HG03460 (cell line): ENCODE measurements around the gene GRK6.
"Not testable (repeated sequence)": the region's sequence is repeated elsewhere in the genome, so short reads cannot be mapped to it uniquely, and the experiment has no call there.

Experiments used
- ATAC-seq: cut with Tn5 transposase; IDR thresholded peaks from one replicate; pipeline ENCODE4 v1.9.1; 2021; ENCODE audit not compliant: unreplicated experiment

The GRK6 gene

DNA sequence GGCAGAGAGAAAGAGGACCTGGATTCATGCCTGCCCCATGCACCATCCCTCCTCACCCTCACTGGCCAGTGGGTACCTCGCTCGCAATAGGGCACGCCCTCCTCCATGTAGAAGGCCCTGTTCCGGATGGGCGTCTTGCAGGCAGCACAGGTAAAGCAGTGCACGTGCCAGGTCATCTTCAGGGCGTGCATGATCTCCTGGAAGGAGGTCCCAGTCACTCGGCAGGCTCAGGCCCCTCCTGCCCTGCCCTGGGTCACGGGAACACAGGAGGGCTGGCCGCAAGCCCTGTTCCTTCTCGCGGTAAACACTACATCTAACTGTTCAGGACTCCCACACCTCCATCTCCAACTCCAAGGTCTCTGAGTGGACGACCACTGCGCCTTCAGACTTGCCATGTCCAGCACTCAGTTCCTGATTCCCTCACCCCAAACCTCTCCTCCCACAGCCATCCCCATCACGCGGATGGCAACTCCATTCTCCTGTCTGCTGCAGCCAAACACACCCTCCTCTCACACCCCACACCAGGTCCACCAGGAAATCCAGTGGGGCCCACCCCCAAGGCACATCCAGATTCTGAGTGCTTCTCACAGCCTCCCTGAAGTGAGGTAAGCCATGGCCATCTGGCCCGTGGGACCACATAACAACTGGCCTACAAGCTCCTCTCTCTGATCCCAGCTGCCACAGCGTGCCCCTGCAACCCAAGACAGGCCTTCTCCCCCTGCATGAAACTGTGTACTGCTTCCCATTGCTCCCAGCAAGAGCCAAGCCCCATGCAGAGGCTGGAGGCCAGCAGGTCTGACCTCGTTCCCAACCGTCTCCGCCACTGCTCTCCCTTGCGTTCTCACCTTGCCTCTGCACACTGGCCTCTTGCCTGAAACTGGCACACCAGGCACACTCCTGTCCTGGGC, 57.8 kb downstream of the GRK6 start:
- no peak for ATAC-seq

DNA sequence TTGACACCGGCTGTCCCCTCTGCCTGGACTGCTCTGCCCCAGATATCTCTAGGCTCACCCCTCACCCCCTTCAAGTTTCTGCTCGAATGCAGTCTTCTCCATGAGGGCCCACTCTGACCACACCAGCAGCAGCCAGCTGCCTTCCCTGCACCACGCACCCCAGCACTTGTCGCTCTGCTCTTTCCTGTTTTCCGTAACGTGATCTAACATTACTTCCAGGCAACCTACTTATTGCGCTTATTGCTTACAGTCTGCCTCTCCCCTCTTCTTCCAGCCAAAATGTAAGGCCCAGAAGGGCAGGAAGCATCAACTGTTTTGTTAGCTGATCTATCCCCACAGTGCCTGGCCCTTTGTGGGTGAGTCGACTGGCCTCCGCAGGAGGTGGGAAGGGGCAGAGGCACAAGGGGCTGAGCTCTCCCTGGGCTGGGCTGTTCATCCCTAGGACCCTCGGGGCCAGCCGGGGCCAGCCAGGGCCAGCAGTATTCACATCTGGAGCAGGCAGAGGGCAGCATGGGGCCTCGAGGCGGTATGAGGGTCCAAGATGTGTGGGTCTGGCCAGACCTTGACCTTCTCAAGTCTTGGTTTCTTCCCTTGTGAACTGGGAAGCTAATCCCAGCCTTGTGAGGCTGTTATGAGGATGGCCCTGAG, 58.5 kb downstream of the GRK6 start:
- no peak for ATAC-seq

DNA sequence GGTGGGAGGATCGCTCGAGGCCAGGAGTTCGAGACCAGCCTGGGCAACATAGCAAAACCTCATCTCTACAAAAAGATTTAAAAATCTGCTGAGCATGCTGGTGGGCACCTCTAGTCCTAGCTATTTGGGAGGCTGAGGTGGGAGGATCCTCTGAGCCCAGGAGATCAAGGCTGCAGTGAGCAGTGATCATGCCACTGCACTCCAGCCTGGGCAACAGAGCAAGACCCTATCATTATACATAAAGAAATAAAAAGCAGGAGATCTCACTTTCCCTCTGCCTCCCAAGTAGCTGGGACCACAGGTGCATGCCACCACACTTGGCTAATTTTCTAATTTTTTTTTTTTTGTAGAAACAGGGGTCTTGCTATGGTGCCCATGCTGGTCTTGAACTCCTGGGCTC, 59.3 kb downstream of the GRK6 start:
- not testable (repeated sequence) for ATAC-seq

DNA sequence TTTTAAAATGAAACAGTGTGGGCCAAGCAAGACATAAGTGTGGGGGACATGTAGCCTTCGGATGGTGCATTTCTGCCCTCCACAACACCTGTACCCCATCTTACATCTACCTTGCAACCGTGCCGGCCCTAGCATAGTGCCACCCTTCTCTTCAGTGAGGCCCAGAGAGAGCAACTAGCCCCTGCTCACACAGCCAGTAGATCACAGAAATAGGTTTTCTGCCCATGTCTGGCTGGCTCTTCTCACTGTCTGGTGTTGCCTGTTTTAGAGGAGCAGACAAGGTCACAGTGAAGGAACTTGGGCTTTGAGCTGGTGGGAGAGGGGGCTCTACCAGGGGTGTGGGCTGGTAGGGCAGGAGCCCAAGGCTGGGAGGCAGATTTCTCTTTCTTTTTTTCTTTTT, 59.8 kb downstream of the GRK6 start:
- ATAC-seq, result no peak

- ATAC-seq, result no peak
Measured at GRCh38 chr5:177487144-177487543, 60.7 kb downstream of the GRK6 start.

DNA sequence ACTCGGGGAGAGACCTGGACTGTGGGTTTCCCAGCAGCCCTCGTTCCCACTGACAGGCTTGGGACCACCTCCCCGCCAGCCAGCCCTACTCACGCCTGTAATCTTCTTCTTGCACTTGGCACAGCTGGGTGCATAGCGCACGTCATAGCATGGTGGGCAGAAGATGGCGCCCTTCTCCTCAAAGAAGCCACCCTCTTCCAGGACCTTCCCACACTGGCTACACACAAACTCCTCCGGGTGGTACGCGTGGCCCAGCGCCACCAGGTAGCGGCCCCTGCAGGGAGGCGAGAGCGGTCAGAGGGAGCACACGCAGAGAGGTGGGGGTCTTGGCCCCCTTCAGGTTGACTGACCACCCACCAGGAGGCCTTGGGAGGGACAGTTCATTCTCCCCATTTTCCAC, 61.5 kb downstream of the GRK6 start:
- ATAC-seq, result no peak

GRCh38 chr5:177489119-177489716, 62.7 kb downstream of the GRK6 start:
- ATAC-seq, result no peak

- ATAC-seq, result no peak
Measured at GRCh38 chr5:177490311-177490991, 64.0 kb downstream of the GRK6 start.

- ATAC-seq, result no peak
Measured at GRCh38 chr5:177490992-177491391, 64.5 kb downstream of the GRK6 start.

- no peak for ATAC-seq
Measured at GRCh38 chr5:177491429-177491945, 65.0 kb downstream of the GRK6 start.

- ATAC-seq, result no peak
Measured at GRCh38 chr5:177491983-177492746, 65.7 kb downstream of the GRK6 start.
